ENCODE measurements around the gene PDE4D. TPM values are rescaled to one million over a fixed set of nuclear protein-coding genes. Genes with fewer than 3 reads are reported as not detected.

PDE4D gene
- total RNA-seq, 1 experiment from 2014 or later = 2.1 TPM

GRCh38 chr5:59845730-59846129 lies 47.8 kb downstream of the PDE4D start:
- H3K27me3 ChIP-seq (ENCODE audit: insufficient read depth, low read length) = no peaks in the 10 kb centered on the region
- no peak overlapping the region for H3T11ph ChIP-seq (ENCODE audit: low read length)
- H3K9me3 Mint-ChIP-seq = no peaks in the 10 kb centered on the region
- H2BK5ac ChIP-seq (ENCODE audit: insufficient read length, low read length) = no peak overlapping the region
- no peaks in the 10 kb centered on the region for H3K23me2 ChIP-seq (ENCODE audit: insufficient read length, low read depth, low read length, poor library complexity, severe bottlenecking)
- H2AK5ac ChIP-seq (ENCODE audit: insufficient read length, low read length) = no peak overlapping the region
- no peak overlapping the region for H3K56ac ChIP-seq (ENCODE audit: insufficient read length, low read depth, low read length)
- H3K79me2 ChIP-seq (ENCODE audit: insufficient read depth, low read length) = no peaks in the 10 kb centered on the region
- H2BK20ac ChIP-seq (ENCODE audit: low read depth, low read length, poor library complexity, severe bottlenecking) = no peak overlapping the region
- H4K91ac ChIP-seq (ENCODE audit: insufficient read length, low read depth, low read length) = no peak overlapping the region
- no peaks in the 10 kb centered on the region for H3K36me3 Mint-ChIP-seq (ENCODE audit: insufficient read depth in 1 of 3, low read depth in 3 of 3)
- no peak overlapping the region for H2BK15ac ChIP-seq (ENCODE audit: low read depth, low read length)
- no peak overlapping the region for H3K9ac ChIP-seq (ENCODE audit: extremely low read depth, insufficient read length, low read length)
- H3K14ac ChIP-seq (ENCODE audit: insufficient read depth, low read length) = no peak overlapping the region
- no CpG with 5 or more reads among the region's 2 CpGs for WGBS (ENCODE audit: extremely low coverage, insufficient read length, low lambda C conversion rate)
- no peak overlapping the region for H3K4me2 ChIP-seq (ENCODE audit: insufficient read depth, insufficient read length, low read length)
- no peaks in the 10 kb centered on the region for H3K4me1 ChIP-seq (ENCODE audit: insufficient read depth, low read length)
- no peak overlapping the region for H4K5ac ChIP-seq (ENCODE audit: insufficient read length, low read depth, low read length)
- no peak overlapping the region for H2BK120ac ChIP-seq (ENCODE audit: low read depth, low read length, poor library complexity, severe bottlenecking)
- H4K8ac ChIP-seq (replicated peaks; ENCODE audit: insufficient read length, low read depth, low read length) = no peak overlapping the region
- H3K27me3 Mint-ChIP-seq (ENCODE audit: low read depth) = no peaks in the 10 kb centered on the region
- H2BK12ac ChIP-seq (ENCODE audit: insufficient read length, low read depth, low read length) = no peak overlapping the region
- no peak overlapping the region for H3K4ac ChIP-seq (ENCODE audit: low read depth, low read length)
- H3K4me1 Mint-ChIP-seq = no peaks in the 10 kb centered on the region
- H3K9me3 ChIP-seq (ENCODE audit: control insufficient read depth, low read depth, low read length) = no peaks in the 10 kb centered on the region
- H2AFZ ChIP-seq (ENCODE audit: low read length) = no peak overlapping the region
- no peak for TF ChIP-seq CTCF (conservative IDR thresholded peaks at IDR 0.05)
- no peak overlapping the region for H3K27ac ChIP-seq (ENCODE audit: insufficient read length, low read depth, low read length)
- no peaks in the 10 kb centered on the region for H3K79me1 ChIP-seq (ENCODE audit: insufficient read depth, low read depth, low read length, poor library complexity, severe bottlenecking)
- no peaks in the 10 kb centered on the region for H4K20me1 ChIP-seq (ENCODE audit: control insufficient read depth, insufficient read depth, insufficient read length)
- DNase-seq = no peak
- H3K27ac Mint-ChIP-seq = no peak overlapping the region
- H3K18ac ChIP-seq (ENCODE audit: insufficient read length, low read depth, low read length) = no peak overlapping the region
- no peak overlapping the region for H3K4me3 Mint-ChIP-seq
- H3K23ac ChIP-seq (ENCODE audit: insufficient read length, low read depth, low read length) = no peak overlapping the region
